Activated CD4-positive, alpha-beta T cell treated with anti-CD3 and anti-CD28 coated beads, Interleukin-2, amount 50 U/mL, for 16 hours (primary cell): ENCODE data around the gene NSFL1C.
"Not testable (repeated sequence)": the region's sequence is repeated elsewhere in the genome, so short reads cannot be mapped to it uniquely, and the experiment has no call there.

ENCODE experiments used
- DNase-seq: peaks from one replicate; pipeline ENCODE4 v3.0.0-alpha.2; 2020

Gene NSFL1C

GRCh38 chr20:1422753-1423152, 43.9 kb downstream of the NSFL1C start:
- DNase-seq: no peak

DNA sequence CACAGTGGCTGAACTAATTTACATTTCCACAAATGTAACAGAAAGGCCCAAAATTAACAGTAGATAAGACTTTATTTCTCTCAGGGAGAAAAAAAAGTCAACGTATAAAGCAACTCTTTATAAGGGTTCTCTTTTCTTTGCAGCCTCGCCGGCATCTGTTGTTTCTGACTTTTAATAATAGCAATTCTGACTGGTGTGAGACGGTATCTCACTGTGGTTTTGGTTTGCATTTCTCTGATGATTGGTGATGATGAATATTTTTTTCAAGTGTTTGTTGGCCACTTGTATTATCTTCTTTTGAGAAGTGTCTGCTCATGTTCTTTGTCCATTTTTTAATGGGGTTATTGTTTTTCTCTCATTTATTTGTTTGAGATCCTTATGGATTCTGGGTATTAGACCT, 46.6 kb downstream of the NSFL1C start:
- DNase-seq: no peak

DNA sequence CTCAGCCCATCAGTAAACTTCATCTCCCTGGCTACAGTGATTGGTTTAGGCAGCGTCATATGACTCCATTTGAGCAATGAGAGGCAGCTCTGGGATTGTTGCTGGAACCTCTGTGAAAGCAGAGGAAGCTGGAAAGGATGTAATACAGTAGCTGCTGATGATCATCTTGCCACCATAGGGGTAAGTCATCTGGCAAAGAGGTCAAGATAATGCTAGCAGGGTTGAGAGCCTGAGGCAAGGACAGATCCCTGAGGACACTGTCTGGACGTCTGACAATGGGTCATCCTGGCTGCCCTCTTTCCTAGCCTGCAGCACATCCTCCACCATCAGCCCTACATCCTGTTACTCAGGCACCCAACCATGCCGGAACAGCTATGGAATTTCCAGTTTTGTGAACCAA, 48.3 kb downstream of the NSFL1C start:
- DNase-seq: no peak

GRCh38 chr20:1417790-1418189, 48.9 kb downstream of the NSFL1C start:
- DNase-seq: no peak

DNA sequence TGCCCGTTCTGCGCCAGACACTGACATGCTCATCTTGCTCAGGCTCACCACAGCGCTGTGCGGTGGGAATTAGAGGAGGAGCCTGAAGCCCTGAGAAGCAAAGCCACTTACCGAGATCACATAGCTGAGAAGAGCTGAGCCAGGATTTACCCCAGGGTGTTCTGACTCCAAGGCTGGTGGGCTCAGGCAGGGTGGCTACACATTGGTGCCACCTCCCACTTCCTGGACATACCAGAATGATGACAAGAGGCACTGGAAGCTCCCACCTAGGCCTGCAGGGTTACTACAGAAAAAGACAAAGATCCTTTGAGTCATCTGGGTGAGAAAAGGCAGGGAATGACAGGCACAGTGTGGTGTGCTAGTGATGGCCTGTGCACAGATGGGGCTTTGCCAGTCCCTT, 49.4 kb downstream of the NSFL1C start:
- no peak for DNase-seq

- DNase-seq: peak; percentile 58
Observed at GRCh38 chr20:1415667-1416468, 50.8 kb downstream of the NSFL1C start.

- no peak for DNase-seq
Observed at GRCh38 chr20:1414982-1415381, 51.7 kb downstream of the NSFL1C start.

GRCh38 chr20:1405801-1406200, 60.8 kb downstream of the NSFL1C start:
- DNase-seq: no peak

- no peak for DNase-seq
Observed at GRCh38 chr20:1403624-1404023, 63.0 kb downstream of the NSFL1C start.

- DNase-seq: no peak
Observed at GRCh38 chr20:1402149-1402548, 64.5 kb downstream of the NSFL1C start.

DNA sequence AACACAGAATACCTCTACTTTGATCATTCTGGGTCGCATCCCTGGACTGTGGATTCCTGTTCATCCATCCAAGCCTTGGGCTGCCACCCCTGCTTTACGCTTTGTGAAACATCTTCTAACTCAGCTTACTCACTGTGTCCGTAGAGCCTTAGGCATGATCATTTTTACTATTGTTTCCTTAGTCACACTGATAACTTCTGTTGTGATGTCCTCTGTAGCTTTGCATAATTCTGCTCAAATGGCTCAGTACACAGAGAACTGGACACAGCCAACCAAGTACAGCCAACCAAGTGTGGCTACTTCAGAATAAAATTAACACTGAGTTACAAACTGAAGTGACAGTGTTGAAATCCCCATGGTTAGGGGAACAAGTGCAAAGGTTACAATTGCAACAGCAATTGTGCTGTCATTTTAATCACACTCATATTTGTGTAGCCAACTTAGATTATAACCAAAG, 65.2 kb downstream of the NSFL1C start:
- DNase-seq: no peak

GRCh38 chr20:1399678-1400366, 66.8 kb downstream of the NSFL1C start:
- not testable (repeated sequence) for DNase-seq

GRCh38 chr20:1398185-1398584, 68.5 kb downstream of the NSFL1C start:
- not testable (repeated sequence) for DNase-seq

GRCh38 chr20:1397710-1398109, 68.9 kb downstream of the NSFL1C start:
- no peak for DNase-seq

DNA sequence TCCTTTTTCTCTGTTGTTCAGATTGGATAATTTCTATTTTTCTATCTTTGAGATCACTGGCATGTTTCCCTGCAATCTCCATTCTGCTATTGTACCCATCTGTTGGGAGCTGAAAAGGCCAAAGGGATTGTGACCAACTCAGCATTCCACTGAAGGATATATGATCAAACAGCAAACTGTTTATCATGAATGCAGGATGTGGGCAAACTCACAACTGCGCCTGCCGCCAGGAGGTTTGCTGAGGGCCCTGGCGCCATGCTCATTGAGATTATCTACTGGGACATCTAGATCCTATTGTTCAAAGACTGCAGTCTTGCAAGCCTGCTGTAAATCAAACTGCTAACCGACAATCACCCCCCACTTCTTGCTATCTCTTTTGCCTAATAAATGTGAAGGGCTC, 69.9 kb downstream of the NSFL1C start:
- DNase-seq: no peak

- no peak for DNase-seq
Observed at GRCh38 chr20:1396264-1396663, 70.4 kb downstream of the NSFL1C start.

GRCh38 chr20:1394686-1395085, 72.0 kb downstream of the NSFL1C start:
- DNase-seq: no peak

DNA sequence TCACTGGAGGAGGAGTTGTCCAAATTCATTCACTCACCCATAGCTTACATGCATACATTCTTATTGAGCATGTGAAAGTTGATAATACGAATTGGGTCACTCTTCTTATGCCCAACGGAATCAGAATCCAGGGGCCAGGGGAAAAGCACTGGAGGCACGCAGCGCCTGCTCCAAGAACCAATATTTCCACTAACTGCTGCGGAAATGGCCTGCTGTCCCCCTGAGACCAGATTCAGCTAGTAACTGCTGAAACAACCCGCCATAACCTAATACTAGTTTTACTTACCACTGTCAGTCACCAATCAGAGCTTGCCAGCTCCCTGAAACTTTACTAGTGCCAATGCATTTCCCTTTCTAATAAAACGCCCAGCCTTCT, 73.2 kb downstream of the NSFL1C start:
- DNase-seq: no peak

DNA sequence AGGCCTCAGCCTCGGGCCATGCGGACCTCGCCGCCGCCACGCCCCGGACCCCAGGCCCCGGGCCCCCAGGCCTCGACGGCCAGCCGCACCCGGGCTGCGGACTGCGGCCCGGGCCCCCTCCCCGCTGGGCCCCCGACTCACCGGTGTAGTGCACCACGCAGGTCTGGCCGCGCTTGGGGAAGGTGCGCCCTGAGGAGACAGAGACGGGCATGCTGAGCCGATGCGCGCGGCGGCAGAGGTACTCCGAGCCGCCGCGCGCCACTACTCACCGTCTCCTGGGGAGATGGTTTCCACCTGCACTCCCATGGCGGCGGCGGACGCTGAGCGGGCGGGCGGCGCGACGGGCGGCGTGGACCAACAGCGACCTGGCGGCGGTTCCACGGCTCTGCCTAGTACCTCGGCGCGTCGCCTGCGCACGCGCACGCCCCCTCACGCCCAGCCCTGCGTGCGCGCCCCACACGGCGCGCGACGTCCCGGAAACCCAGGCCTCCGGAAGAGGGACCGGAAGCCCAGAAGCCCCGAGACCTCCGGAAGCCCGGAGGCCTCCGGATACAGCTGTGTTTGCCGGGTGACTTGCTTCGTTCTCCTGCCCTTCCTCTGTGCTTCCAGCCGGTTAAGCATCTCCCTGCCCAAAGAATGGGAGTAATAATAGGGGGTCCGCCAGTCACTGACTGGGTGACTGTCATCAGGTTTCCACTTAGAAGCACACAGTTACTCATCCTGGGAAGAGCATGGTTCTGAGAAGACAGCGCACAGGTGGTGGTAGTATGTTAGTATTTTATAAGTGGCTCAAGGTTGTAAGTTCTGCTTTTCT, 73.7 kb downstream of the NSFL1C start, which contains the start of gene FKBP1A:
Gene FKBP1A, minus strand, starts transcription at position 362 of the 814 bp plus-strand sequence. Its CDS starts 56 bp downstream, at position 306.
- peak; percentile 96 for DNase-seq

DNA sequence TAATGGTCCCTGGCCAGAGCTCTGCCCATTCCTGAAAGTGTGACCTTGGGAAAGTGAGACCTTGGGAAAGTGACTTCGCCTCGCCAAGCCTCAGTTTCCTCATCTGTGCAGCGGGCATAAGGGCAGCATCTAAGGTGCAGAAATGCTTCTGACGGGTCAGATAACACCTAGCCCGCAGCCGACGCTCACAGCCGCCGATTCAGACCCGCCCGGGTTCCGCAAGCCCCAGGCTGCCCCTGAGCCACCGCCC, 74.3 kb downstream of the NSFL1C start:
- no peak for DNase-seq
